PC-9 (cell line): ENCODE results near the gene INSR. TPM values are rescaled to one million over a fixed set of nuclear protein-coding genes. Genes with fewer than 3 reads are reported as not detected.

Experiments
- BruUV-seq: library from RNA; stranded (reverse); fragments of 400-500 nt; replicated peaks from 2 replicates; lab custom pipeline; 2021; lab: Mats Ljungman, UMichigan
- CTCF ChIA-PET: fragments of 300-600 bp; sonication (Branson Sonifier 250); formaldehyde crosslinking; loops from one replicate; lab custom pipeline; 2022; ENCODE audit warnings: antibody characterized with exemption; lab: Charles Lee
- POLR2A ChIA-PET: fragments of 300-600 bp; sonication (Branson Sonifier 250); formaldehyde crosslinking; loops from one replicate; lab custom pipeline; 2022; ENCODE audit warnings: antibody characterized with exemption; ENCODE audit not compliant: unreplicated experiment; lab: Charles Lee
- DNase-seq, 2 experiments: peaks; one replicate each; pipeline versions ENCODE4 v3.0.0 to v3.0.0-alpha.2; 2015 to 2022; ENCODE audit warnings: mixed read lengths in 1 of 2
- H2AFZ ChIP-seq: fragments of 200-600 bp; sonication (generic); 2 replicates; pipeline ENCODE4 v1.8.1; 2017; ENCODE audit warnings: antibody characterized with exemption
- H3F3A ChIP-seq: fragments of 200-600 bp; sonication (generic); 2 replicates; pipeline ENCODE4 v1.8.1; 2017; ENCODE audit warnings: antibody characterized with exemption, mild to moderate bottlenecking, low read depth; ENCODE audit not compliant: insufficient read depth
- H3K27ac ChIP-seq: fragments of 200-600 bp; sonication (generic); 2 replicates; pipeline ENCODE4 v1.6.1; 2016; ENCODE audit warnings: mixed run types
- H3K27me3 ChIP-seq: fragments of 200-600 bp; sonication (generic); 2 replicates; pipeline ENCODE4 v1.6.1; 2016; ENCODE audit warnings: low read depth, mixed run types; ENCODE audit not compliant: insufficient read depth
- H3K36me3 ChIP-seq: fragments of 200-600 bp; sonication (generic); 2 replicates; pipeline ENCODE4 v1.6.1; 2016; ENCODE audit warnings: low read depth, mixed run types
- H3K4me1 ChIP-seq: fragments of 200-600 bp; sonication (generic); replicated peaks from 2 replicates; pipeline ENCODE4 v1.6.1; 2016; ENCODE audit warnings: mixed run types; ENCODE audit not compliant: insufficient read depth
- H3K4me2 ChIP-seq: fragments of 200-600 bp; sonication (generic); 2 replicates; pipeline ENCODE4 v1.6.1; 2017; ENCODE audit warnings: mixed run types
- H3K4me3 ChIP-seq: fragments of 200-600 bp; sonication (generic); 2 replicates; pipeline ENCODE4 v1.6.1; 2016; ENCODE audit warnings: mixed run types
- H3K79me2 ChIP-seq: fragments of 200-600 bp; sonication (generic); 2 replicates; pipeline ENCODE4 v1.6.1; 2017; ENCODE audit warnings: low read depth, mixed run types
- H3K9me2 ChIP-seq: fragments of 200-600 bp; sonication (generic); 2 replicates; pipeline ENCODE4 v1.8.1; 2017; ENCODE audit warnings: mild to moderate bottlenecking; ENCODE audit not compliant: insufficient read depth
- H3K9me3 ChIP-seq: fragments of 200-600 bp; sonication (generic); 2 replicates; pipeline ENCODE4 v1.8.1; 2016; ENCODE audit warnings: low read depth; ENCODE audit not compliant: insufficient read depth
- H4K20me1 ChIP-seq: fragments of 200-600 bp; sonication (generic); 2 replicates; pipeline ENCODE4 v1.8.1; 2017; ENCODE audit not compliant: insufficient read depth
- EZH2 ChIP-seq: fragments of 200-600 bp; sonication (generic); IDR thresholded peaks from 2 replicates; pipeline ENCODE4 v1.8.0; 2017; ENCODE audit warnings: antibody characterized with exemption, low read depth
- intact Hi-C: fragments of 100-400 bp; cut with micrococcal nuclease; formaldehyde crosslinking; loops from one replicate; pipeline ENCODE4 v1.10.0; 2022; ENCODE audit not compliant: unreplicated experiment
- total RNA-seq: library from RNA; stranded (reverse); gene quantifications from 2 replicates; pipeline ENCODE4 v1.2.3, GENCODE V29; 2021
- TF ChIP-seq, protein P1 (sequence below): fragments of 200-600 bp; sonication (generic); conservative IDR thresholded peaks from 2 replicates; pipeline ENCODE4 v1.6.1; 2017; ENCODE audit warnings: mixed run types, antibody characterized with exemption, mild to moderate bottlenecking, moderate library complexity

INSR gene
- total RNA-seq, 1 experiment from 2014 or later: 9.3 TPM

- peaks cover 16% of the 10 kb centered on the region; the same call in 1 of the 2 replicates for H3K4me1 ChIP-seq
- ChIA-PET CTCF (no interaction called here), POLR2A (no interaction called here)
- H3K27ac ChIP-seq: no peak overlapping the region
- H3K36me3 ChIP-seq: no peaks in the 10 kb centered on the region
- no peak overlapping the region for H3K4me3 ChIP-seq
- H3K79me2 ChIP-seq: no peaks in the 10 kb centered on the region
- peaks cover 14% of the 10 kb centered on the region; the same call in 1 of the 2 replicates for H3F3A ChIP-seq
- H3K27me3 ChIP-seq: no peaks in the 10 kb centered on the region
- H4K20me1 ChIP-seq: no peaks in the 10 kb centered on the region
- no peaks in the 10 kb centered on the region for H3K9me3 ChIP-seq
- no peak for DNase-seq
- BruUV-seq: no TSS peak
- no peaks in the 10 kb centered on the region for H3K9me2 ChIP-seq
- intact Hi-C loops: no loop called here
- no peak for TF ChIP-seq EZH2
- TF ChIP-seq, protein P1, sequence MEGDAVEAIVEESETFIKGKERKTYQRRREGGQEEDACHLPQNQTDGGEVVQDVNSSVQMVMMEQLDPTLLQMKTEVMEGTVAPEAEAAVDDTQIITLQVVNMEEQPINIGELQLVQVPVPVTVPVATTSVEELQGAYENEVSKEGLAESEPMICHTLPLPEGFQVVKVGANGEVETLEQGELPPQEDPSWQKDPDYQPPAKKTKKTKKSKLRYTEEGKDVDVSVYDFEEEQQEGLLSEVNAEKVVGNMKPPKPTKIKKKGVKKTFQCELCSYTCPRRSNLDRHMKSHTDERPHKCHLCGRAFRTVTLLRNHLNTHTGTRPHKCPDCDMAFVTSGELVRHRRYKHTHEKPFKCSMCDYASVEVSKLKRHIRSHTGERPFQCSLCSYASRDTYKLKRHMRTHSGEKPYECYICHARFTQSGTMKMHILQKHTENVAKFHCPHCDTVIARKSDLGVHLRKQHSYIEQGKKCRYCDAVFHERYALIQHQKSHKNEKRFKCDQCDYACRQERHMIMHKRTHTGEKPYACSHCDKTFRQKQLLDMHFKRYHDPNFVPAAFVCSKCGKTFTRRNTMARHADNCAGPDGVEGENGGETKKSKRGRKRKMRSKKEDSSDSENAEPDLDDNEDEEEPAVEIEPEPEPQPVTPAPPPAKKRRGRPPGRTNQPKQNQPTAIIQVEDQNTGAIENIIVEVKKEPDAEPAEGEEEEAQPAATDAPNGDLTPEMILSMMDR: no peak
- no peak overlapping the region for H2AFZ ChIP-seq
- H3K4me2 ChIP-seq: no peak overlapping the region
These were observed 151.4 kb downstream of the INSR start for GRCh38 chr19:7142771-7143170.

DNA sequence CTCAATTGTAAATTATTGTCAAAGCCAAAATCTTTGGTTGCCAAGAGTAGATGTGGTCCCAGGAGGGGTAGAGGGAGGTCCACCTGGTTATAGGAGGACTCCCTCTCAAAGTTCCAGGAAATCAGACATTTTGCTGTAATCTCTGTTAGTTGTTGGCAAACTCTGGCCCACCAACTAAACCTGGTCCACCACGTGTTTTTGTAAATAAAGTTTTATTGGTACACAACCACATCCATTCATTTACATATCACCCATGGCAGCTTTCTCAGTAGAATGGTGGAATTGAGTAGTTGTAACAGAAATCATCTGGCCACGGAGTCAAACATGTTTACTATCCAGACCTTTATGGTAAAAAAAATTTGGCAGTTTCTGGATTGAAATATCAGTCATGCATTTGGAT, 154.1 kb downstream of the INSR start:
- H3K4me3 ChIP-seq: no peak overlapping the region
- intact Hi-C loops: no loop called here
- no peaks in the 10 kb centered on the region for H3K79me2 ChIP-seq
- ChIA-PET POLR2A (no interaction called here), CTCF (no interaction called here)
- no peak for DNase-seq
- H3K27me3 ChIP-seq: no peaks in the 10 kb centered on the region
- H3K27ac ChIP-seq: no peak overlapping the region
- H4K20me1 ChIP-seq: no peaks in the 10 kb centered on the region
- H3K36me3 ChIP-seq: no peaks in the 10 kb centered on the region
- TF ChIP-seq EZH2: no peak
- TF ChIP-seq, protein P1: no peak
- no peak overlapping the region for H2AFZ ChIP-seq
- no peaks in the 10 kb centered on the region for H3K9me2 ChIP-seq
- peaks cover 14% of the 10 kb centered on the region for H3K4me1 ChIP-seq
- H3F3A ChIP-seq: peaks cover 7% of the 10 kb centered on the region; the same call in 1 of the 2 replicates
- no TSS peak for BruUV-seq
- H3K9me3 ChIP-seq: no peaks in the 10 kb centered on the region
- H3K4me2 ChIP-seq: no peak overlapping the region

DNA sequence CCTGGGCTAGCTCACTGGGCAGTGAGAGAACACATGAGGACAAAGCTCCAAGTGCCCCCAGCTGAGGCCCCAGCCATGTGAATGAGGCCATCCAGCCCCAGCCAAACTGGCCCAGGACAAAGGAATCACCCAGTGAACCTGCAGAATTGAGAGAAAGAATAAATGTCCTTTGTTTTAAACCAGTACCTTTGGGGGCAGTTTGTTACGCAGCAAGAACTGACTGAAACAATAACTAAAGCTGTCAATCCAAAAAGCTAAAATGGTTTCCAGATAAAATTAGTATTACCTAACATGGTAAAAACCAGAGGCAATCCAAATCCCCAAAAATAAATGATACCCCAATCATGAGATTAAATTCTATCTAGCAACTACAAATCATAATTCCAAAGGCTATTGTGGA, 155.1 kb downstream of the INSR start:
- no TSS peak for BruUV-seq
- POLR2A ChIA-PET: no interaction called here

More for the DNA sequence above, 155.1 kb downstream of the INSR start:
- CTCF ChIA-PET: interaction anchor here (0.6 kb wide), 1 partner anchor 1893 kb away, joined by 3 read pairs; no protein-coding TSS in a partner anchor
- Histone ChIP-seq H3K27me3 (no peaks in the 10 kb centered on the region), H3K4me3 (no peak overlapping the region), H3F3A (peaks cover 4% of the 10 kb centered on the region; the same call in 1 of the 2 replicates), H3K27ac (no peak overlapping the region), H3K4me2 (no peak overlapping the region), H3K9me3 (no peaks in the 10 kb centered on the region), H3K4me1 (peaks cover 19% of the 10 kb centered on the region), H3K79me2 (no peaks in the 10 kb centered on the region), H4K20me1 (no peaks in the 10 kb centered on the region), H3K36me3 (no peaks in the 10 kb centered on the region), H2AFZ (no peak overlapping the region), H3K9me2 (no peaks in the 10 kb centered on the region)
- DNase-seq: no peak
- TF ChIP-seq EZH2: no peak
- TF ChIP-seq, protein P1: no peak
- intact Hi-C loops: no loop called here
